CD4-positive, alpha-beta T cell treated with Interferon gamma for 1 hour (primary cell): ENCODE measurements around the gene ESPN.
"Not testable (repeated sequence)": the region's sequence is repeated elsewhere in the genome, so short reads cannot be mapped to it uniquely, and the experiment has no call there.

Experiments used
- DNase-seq: peaks from one replicate; pipeline ENCODE4 v3.0.0-alpha.2; 2020

The ESPN gene

GRCh38 chr1:6429660-6430411 lies 5.3 kb downstream of the ESPN start:
- DNase-seq, result not testable (repeated sequence)

DNA sequence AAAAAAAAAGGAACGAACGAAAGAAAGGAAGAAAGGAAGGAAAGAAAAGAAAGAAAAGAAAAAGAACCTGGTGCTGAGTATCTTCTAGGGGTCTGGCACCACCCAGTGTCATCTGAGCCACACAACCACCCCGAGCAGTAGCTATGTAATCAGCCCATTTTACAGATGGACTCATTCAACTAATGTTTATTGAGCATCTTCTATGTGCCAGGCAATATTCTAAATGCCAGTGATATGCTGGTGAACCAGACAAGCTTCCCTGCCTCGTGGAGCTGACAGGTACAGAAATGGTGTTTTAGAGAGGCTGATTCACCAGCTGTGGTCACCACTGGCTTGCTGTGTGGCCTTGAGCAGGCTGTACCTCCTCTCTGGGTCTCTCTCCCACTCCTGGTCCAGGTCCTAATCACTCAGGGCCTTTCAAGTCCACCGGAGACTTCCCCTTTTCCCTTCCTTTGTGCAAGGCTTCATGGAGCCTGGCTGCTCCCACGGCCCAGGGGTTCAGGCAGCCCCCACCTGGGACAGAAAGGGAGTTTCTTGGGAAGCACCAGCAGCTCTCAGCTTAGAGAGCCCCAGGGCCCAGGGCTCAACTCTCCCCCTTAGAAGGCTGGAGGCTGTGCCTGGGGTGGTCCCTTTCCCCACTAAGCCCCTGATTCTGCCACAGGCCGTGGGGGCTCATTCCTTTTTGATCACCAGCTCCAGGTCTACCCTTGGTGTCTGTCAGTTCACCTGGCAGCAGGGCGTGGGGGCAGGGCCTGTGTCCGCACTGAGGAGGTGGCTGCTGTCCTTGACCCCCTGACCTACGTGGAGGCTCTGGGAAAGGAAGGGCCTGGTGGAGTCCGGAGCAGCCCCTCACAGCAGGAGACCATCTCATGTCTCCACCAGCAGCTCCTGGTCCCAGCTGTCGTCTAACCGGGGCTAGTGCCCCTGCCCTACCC lies 7.3 kb downstream of the ESPN start:
- not testable (repeated sequence) for DNase-seq

GRCh38 chr1:6434186-6434585 lies 9.6 kb downstream of the ESPN start:
- DNase-seq, result no peak

GRCh38 chr1:6435129-6435528 lies 10.6 kb downstream of the ESPN start:
- DNase-seq, result no peak

DNA sequence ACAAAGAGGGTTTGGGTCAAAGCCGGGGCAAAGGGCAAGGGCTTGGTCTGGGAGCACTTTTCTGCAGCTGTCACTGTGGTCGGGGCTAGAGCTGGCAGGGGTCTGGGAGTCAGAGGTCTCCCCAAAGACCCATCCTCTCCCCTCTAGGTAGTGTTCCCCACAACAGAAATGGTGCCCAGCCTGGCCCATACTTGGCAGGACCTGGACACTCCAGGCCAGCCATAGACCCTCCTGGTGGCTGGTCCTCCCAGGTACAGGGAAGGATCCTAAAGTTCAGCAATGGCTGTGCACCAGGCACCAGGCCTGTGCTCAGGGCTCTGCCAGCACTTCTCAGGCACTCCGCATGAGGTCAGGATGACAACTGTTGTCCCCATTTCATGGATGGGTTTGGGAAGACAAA lies 11.0 kb downstream of the ESPN start:
- no peak for DNase-seq

DNA sequence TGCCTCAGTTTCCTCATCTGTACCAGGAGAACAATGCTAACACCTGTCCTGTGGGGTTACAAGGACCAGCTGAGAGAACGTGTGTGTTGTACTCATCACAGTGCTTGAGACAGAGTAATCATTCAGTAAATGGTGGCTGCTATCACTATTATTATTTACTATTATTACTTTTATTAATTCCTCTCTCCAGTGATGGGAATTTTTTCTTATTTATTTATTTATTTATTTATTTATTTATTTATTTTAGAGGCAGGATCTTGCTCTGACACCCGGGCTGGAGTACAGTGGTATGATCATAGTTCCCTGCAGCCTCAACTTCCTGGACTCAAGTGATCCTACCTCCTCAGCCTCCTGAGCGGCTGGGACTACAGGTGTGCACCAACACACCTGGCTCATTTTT lies 11.7 kb downstream of the ESPN start:
- DNase-seq, result not testable (repeated sequence)

- not testable (repeated sequence) for DNase-seq
Observed at GRCh38 chr1:6437012-6437700, 12.6 kb downstream of the ESPN start.

GRCh38 chr1:6438047-6438525 lies 13.5 kb downstream of the ESPN start:
- DNase-seq, result peak; percentile 63

DNA sequence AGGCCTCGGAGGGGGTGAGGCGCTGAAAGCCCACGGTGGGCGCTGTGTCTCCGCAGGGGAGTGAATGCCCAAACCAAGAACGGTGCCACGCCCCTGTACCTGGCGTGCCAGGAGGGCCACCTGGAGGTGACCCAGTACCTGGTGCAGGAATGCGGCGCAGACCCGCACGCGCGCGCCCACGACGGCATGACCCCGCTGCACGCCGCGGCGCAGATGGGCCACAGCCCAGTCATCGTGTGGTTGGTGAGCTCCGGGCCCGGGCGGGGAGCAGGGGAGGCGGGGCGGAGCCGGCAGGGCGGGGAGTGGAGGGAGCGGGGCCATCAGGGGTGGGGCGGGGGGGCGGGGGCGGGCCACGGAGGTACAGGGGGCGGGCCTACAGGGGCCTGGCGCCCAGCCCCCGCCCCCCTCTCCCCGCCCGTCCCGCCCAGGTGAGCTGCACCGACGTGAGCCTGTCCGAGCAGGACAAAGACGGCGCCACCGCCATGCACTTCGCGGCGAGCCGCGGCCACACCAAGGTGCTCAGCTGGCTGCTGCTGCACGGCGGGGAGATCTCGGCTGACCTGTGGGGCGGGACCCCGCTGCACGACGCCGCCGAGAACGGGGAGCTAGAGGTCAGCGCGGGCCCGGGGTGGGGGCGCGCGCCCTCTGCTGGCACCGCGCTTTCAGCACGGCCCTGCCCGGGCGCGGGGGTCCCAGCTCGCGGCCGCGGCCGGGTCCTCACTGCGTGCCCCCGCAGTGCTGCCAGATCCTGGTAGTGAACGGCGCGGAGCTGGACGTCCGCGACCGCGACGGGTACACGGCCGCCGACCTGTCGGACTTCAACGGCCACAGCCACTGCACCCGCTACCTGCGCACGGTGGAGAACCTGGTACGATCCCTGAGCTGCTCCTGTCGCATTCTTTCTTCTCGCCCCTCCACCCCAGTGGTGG lies 15.9 kb downstream of the ESPN start:
- DNase-seq, result peak; percentile 73

GRCh38 chr1:6441586-6441985 lies 17.0 kb downstream of the ESPN start:
- no peak for DNase-seq

- no peak for DNase-seq
Observed at GRCh38 chr1:6443339-6444115, 19.0 kb downstream of the ESPN start.

GRCh38 chr1:6444377-6444776 lies 19.8 kb downstream of the ESPN start:
- no peak for DNase-seq

- peak; percentile 31 for DNase-seq
Observed at GRCh38 chr1:6445062-6445763, 20.6 kb downstream of the ESPN start.

DNA sequence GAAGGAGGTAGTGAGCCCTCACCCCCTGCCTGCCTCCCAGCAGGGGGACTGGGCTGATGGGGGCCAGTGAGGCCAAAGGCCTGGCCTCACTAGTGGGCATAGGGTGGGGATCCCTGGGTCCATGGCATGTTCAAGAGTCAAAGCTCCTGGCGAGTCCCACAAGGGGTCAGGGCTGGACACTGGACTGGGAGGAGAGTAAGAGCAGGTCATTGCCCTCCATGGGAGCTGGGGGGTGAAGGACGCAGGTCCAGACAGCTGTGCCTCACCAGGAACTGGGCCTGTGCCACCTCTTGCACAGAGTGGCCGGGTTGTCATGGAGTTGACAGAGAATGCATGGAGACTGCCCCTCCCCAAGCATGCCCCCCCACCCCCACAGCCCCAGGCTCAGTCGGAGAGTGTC lies 21.4 kb downstream of the ESPN start:
- not testable (repeated sequence) for DNase-seq

- DNase-seq, result no peak
Observed at GRCh38 chr1:6446665-6447015, 22.1 kb downstream of the ESPN start.

- DNase-seq, result no peak
Observed at GRCh38 chr1:6447016-6447817, 22.6 kb downstream of the ESPN start.

- peak; percentile 62 for DNase-seq
Observed at GRCh38 chr1:6447818-6448748, 23.5 kb downstream of the ESPN start.
